Endothelial cell of umbilical vein (primary cell): ENCODE data around the gene SLC1A3. TPM values are rescaled to one million over a fixed set of nuclear protein-coding genes. Genes with fewer than 3 reads are reported as not detected.

ENCODE experiments used
- BruUV-seq: library from RNA; stranded (reverse); fragments of 400-500 nt; replicated peaks from 2 replicates; lab custom pipeline; 2021; lab: Mats Ljungman, UMichigan
- CTCF ChIA-PET: fragments of 300-600, 350-600 bp; sonication (Branson Sonifier 250); formaldehyde crosslinking; loops from one replicate; lab custom pipeline; 2021; ENCODE audit warnings: antibody characterized with exemption, inconsistent platforms; lab: Charles Lee
- POLR2A ChIA-PET: fragments of 300-600, 350-600 bp; sonication (Branson Sonifier 250); formaldehyde crosslinking; loops from one replicate; lab custom pipeline; 2021; ENCODE audit warnings: antibody characterized with exemption, inconsistent platforms; lab: Charles Lee
- DNase-seq: peaks from one replicate; pipeline ENCODE4 v3.0.0-alpha.2; 2011; ENCODE audit warnings: low read depth, low spot score
- FAIRE-seq: peaks from 2 replicates; lab custom pipeline; 2011; peaks lifted over from hg19 to GRCh38; lab: Jason Lieb, UNC
- H2AFZ ChIP-seq: 2 replicates; pipeline ENCODE4 v1.6.0; 2012; ENCODE audit warnings: low read depth, low read length, control low read depth, inconsistent platforms
- H3K27ac ChIP-seq: 2 replicates; pipeline ENCODE4 v1.5.1; 2011; ENCODE audit warnings: low read depth, mild to moderate bottlenecking, control low read depth, low read length, moderate library complexity; ENCODE audit not compliant: insufficient read depth
- H3K27me3 ChIP-seq, 2 experiments: 2 replicates each; pipeline versions ENCODE4 v1.6.0 to v1.6.1; 2011; ENCODE audit warnings: low read length in 2 of 2, mixed read lengths in 1 of 2; ENCODE audit not compliant: control insufficient read depth in 2 of 2, insufficient read depth in 2 of 2
- H3K36me3 ChIP-seq, 2 experiments: 2 replicates in 1 of 2; 3 replicates in 1 of 2; pipeline ENCODE4 v1.5.1; 2011; ENCODE audit warnings: low read length in 2 of 2, mild to moderate bottlenecking in 1 of 2, moderate library complexity in 1 of 2; ENCODE audit not compliant: control insufficient read depth in 2 of 2, insufficient read depth in 2 of 2; ENCODE audit errors: extremely low read depth in 1 of 2
- H3K4me1 ChIP-seq: 3 replicates; pipeline ENCODE4 v1.5.1; 2011; ENCODE audit warnings: mild to moderate bottlenecking, low read length; ENCODE audit not compliant: control insufficient read depth, insufficient read depth; ENCODE audit errors: extremely low read depth
- H3K4me2 ChIP-seq: 2 replicates; pipeline ENCODE4 v1.6.1; 2011; ENCODE audit warnings: low read length, control low read depth, mixed read lengths; ENCODE audit not compliant: insufficient read depth
- H3K4me3 ChIP-seq, 3 experiments: fragments of 200-600 bp in 1 of 3; sonication (generic), shearing (Covaris generic) in 1 of 3; replicated peaks in 1 of 3; 2 replicates each; pipeline ENCODE4 v1.5.1; 2011 to 2016; ENCODE audit warnings: control low read depth in 3 of 3, low read length in 3 of 3, mild to moderate bottlenecking in 2 of 3, inconsistent platforms in 1 of 3, low read depth in 1 of 3, moderate library complexity in 1 of 3; ENCODE audit not compliant: insufficient read depth in 1 of 3
- H3K79me2 ChIP-seq: 2 replicates; pipeline ENCODE4 v1.6.0; 2012; ENCODE audit warnings: low read length, inconsistent platforms; ENCODE audit not compliant: control insufficient read depth, insufficient read depth
- H3K9ac ChIP-seq: replicated peaks from 2 replicates; pipeline ENCODE3; 2011; ENCODE audit warnings: low read length, control low read depth; ENCODE audit not compliant: insufficient read depth; ENCODE audit errors: extremely low read depth
- H3K9me1 ChIP-seq: replicated peaks from 3 replicates; pipeline ENCODE4 v1.6.0; 2011; ENCODE audit warnings: mild to moderate bottlenecking, low read length; ENCODE audit not compliant: control insufficient read depth, insufficient read depth; ENCODE audit errors: extremely low read depth
- H3K9me3 ChIP-seq: replicated peaks from 2 replicates; pipeline ENCODE4 v1.5.1; 2012; ENCODE audit warnings: low read length, inconsistent platforms; ENCODE audit not compliant: control insufficient read depth, insufficient read depth
- H4K20me1 ChIP-seq: replicated peaks from 2 replicates; pipeline ENCODE3; 2011; ENCODE audit warnings: mild to moderate bottlenecking, low read length; ENCODE audit not compliant: control insufficient read depth, insufficient read depth; ENCODE audit errors: extremely low read depth
- EZH2 ChIP-seq: IDR thresholded peaks from 2 replicates; pipeline ENCODE4 v1.6.1; 2012; ENCODE audit warnings: borderline replicate concordance, low read depth, mild to moderate bottlenecking, moderate library complexity, low read length, inconsistent platforms; ENCODE audit not compliant: severe bottlenecking
- FOS ChIP-seq: IDR thresholded peaks from 2 replicates; pipeline ENCODE4 v1.6.1; 2011; ENCODE audit warnings: mild to moderate bottlenecking, low read length, moderate library complexity, borderline replicate concordance; ENCODE audit not compliant: insufficient read depth
- GATA2 ChIP-seq: IDR thresholded peaks from 2 replicates; pipeline ENCODE4 v1.7.0; 2011; ENCODE audit warnings: low read depth, mild to moderate bottlenecking, moderate library complexity, mixed read lengths, low read length; ENCODE audit not compliant: insufficient read length, insufficient read depth
- JUN ChIP-seq: IDR thresholded peaks from 2 replicates; pipeline ENCODE4 v1.6.1; 2011; ENCODE audit warnings: borderline replicate concordance, low read depth; ENCODE audit not compliant: insufficient read length, insufficient read depth
- MYC ChIP-seq: IDR thresholded peaks from one replicate; pipeline ENCODE4 v1.6.1; 2011; ENCODE audit warnings: mild to moderate bottlenecking, low read depth, low read length
- POLR2A ChIP-seq: IDR thresholded peaks from 2 replicates; pipeline ENCODE4 v1.6.1; 2012; ENCODE audit warnings: low read depth, mild to moderate bottlenecking, control low read depth, low read length
- POLR2AphosphoS5 ChIP-seq: IDR thresholded peaks from 2 replicates; pipeline ENCODE4 v1.6.1; 2012; ENCODE audit warnings: low read depth, mild to moderate bottlenecking, control low read depth, low read length, moderate library complexity; ENCODE audit not compliant: insufficient read depth
- dilution Hi-C: fragments of 300-500 bp; cut with MboI; formaldehyde crosslinking; loops from one replicate; pipeline ENCODE4 v1.15.0; 2019; ENCODE audit warnings: low sequenced_read_pairs; ENCODE audit not compliant: extremely low pct_ligation_motif_present
- intact Hi-C: fragments of 100-400 bp; cut with micrococcal nuclease; formaldehyde crosslinking; loops from one replicate; pipeline ENCODE4 v1.10.0; 2022
- polyA plus RNA-seq, 4 experiments: library from polyadenylated mRNA; depleted of rRNA in 3 of 4; stranded (reverse) in 3 of 4; unstranded in 1 of 4; fragments of >200 nt; gene quantifications; 2 replicates each; pipeline versions ENCODE4 v1.2.1 to v1.2.3, GENCODE V29; 2011 to 2012; ENCODE audit warnings: missing spikeins in 1 of 4
- total RNA-seq: library from RNA; stranded (reverse); gene quantifications from 2 replicates; pipeline ENCODE4 v1.2.3, GENCODE V29; 2021
- TF ChIP-seq, protein P1 (sequence below), 2 donors: IDR thresholded peaks; 1 replicate in 1 of 2; 2 replicates in 1 of 2; pipeline ENCODE4 v1.5.1; 2011; ENCODE audit warnings: low read length in 2 of 2, mild to moderate bottlenecking in 2 of 2, moderate library complexity in 2 of 2, control low read depth in 1 of 2, inconsistent platforms in 1 of 2, low read depth in 1 of 2; ENCODE audit not compliant: insufficient read depth in 1 of 2; ENCODE audit errors: extremely low read depth in 1 of 2
- TF ChIP-seq, protein P2 (sequence below): IDR thresholded peaks from 2 replicates; pipeline ENCODE4 v1.6.1; 2011; ENCODE audit not compliant: insufficient read depth, insufficient read length

The SLC1A3 gene
- total and polyA plus RNA-seq, 2 donors (not counting 3 experiments of a cell fraction or from before 2014, with no cell fraction given): 0.36 TPM; not detected in 1

DNA sequence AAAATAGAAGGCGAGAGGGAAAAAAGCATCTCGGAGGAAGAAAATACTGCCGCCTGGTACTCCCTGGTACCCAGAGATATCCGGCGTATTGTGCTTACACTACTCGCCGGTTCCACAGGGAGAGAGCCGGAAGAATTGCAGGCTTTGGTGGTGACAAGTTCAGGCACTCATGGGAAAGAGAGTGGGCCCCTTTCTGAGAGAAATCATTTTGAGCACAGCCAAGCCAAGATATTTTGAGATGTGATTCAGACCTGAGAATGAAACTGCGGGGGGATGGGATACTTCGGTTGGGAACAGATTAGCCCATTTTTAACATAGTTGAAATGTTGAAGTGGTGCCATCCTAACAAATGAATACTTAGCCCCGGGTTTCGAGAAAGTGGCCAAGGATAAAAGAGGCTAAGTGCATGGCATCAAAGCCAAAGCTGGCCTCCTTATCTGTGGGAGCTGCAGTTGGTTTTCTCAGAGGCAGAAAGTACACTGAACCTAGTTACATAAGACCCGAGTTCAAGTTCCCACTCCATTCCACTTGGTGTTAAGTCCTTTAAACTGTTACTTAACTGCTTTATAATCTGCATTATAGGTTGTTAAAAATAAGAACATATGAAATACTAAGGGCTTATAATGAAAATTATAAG lies 62.7 kb downstream of the SLC1A3 start:
- H3K9me3 ChIP-seq: no peaks in the 10 kb centered on the region
- DNase-seq (no peak), FAIRE-seq (no peak)
- H3K27me3 ChIP-seq: no peaks in the 10 kb centered on the region
- ChIA-PET CTCF (no interaction called here), POLR2A (no interaction called here)
- no peaks in the 10 kb centered on the region for H3K36me3 ChIP-seq
- TF ChIP-seq, protein P1, sequence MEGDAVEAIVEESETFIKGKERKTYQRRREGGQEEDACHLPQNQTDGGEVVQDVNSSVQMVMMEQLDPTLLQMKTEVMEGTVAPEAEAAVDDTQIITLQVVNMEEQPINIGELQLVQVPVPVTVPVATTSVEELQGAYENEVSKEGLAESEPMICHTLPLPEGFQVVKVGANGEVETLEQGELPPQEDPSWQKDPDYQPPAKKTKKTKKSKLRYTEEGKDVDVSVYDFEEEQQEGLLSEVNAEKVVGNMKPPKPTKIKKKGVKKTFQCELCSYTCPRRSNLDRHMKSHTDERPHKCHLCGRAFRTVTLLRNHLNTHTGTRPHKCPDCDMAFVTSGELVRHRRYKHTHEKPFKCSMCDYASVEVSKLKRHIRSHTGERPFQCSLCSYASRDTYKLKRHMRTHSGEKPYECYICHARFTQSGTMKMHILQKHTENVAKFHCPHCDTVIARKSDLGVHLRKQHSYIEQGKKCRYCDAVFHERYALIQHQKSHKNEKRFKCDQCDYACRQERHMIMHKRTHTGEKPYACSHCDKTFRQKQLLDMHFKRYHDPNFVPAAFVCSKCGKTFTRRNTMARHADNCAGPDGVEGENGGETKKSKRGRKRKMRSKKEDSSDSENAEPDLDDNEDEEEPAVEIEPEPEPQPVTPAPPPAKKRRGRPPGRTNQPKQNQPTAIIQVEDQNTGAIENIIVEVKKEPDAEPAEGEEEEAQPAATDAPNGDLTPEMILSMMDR (IDR thresholded peaks at IDR 0.05; ENCODE audit: extremely low read depth in 1 of 2, insufficient read depth in 1 of 2, low read depth in 1 of 2, low read length in 2 of 2): no peak
- no peak for TF ChIP-seq JUN
- TF ChIP-seq POLR2AphosphoS5: no peak
- TF ChIP-seq, protein P2, sequence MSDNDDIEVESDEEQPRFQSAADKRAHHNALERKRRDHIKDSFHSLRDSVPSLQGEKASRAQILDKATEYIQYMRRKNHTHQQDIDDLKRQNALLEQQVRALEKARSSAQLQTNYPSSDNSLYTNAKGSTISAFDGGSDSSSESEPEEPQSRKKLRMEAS: no peak
- no peak for TF ChIP-seq FOS
- no peak for TF ChIP-seq POLR2A
- no peak for TF ChIP-seq EZH2
- TF ChIP-seq GATA2: no peak
- no peak for TF ChIP-seq MYC
- no peak overlapping the region for H3K27ac ChIP-seq
- H4K20me1 ChIP-seq: no peaks in the 10 kb centered on the region
- dilution Hi-C loops (no loop called here), intact Hi-C loops (no loop called here)
- H3K4me3 ChIP-seq: no peak overlapping the region
- no TSS peak for BruUV-seq
- no peaks in the 10 kb centered on the region for H3K79me2 ChIP-seq
- H2AFZ ChIP-seq: no peak overlapping the region
- no peaks in the 10 kb centered on the region for H3K4me1 ChIP-seq
- no peaks in the 10 kb centered on the region for H3K9me1 ChIP-seq
- no peak overlapping the region for H3K9ac ChIP-seq
- H3K4me2 ChIP-seq: no peak overlapping the region
